T follicular helper cell (primary cell): Measurements from ENCODE around the gene TMEM184A.

Experiments
- DNase-seq: peaks from one replicate; pipeline ENCODE4 v3.0.0-alpha.2; 2020; ENCODE audit warnings: low read depth

The TMEM184A gene

GRCh38 chr7:1567896-1568510 lies 12.0 kb upstream of the TMEM184A start:
- no peak for DNase-seq

DNA sequence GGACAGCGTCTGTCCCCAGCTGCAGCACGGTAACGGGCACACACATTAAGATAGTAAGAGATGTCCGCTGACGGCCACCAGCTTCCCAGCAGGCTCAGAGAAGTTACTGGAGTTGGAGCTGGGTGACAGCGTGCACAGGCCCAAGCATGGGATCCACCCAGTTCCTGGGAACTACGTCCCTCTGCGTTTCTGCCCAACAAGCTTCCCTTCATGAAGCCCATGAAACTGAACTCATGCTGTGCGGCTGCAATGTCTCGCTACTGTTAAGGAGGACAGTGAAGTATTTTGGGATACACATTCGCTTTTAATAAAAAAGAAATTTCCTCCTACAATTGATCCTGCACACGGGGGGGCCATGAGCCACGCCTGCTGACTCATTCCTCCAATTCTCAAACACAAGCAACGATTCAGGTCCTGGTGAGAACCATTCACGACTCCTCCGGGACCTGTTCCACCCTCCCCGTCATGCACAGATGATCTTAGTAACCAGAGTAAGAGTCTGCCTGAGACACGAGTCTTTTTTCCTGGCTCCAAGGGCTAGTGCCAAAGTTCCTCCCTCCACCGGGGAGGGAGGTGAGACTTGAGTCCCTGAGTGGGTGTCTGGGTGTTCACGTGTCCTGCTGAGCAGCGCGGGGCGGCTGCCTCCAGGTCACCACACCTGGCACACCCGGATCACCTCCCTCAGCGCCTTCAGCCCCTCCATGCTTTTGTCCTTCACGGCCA lies 11.2 kb upstream of the TMEM184A start:
- no peak for DNase-seq

DNA sequence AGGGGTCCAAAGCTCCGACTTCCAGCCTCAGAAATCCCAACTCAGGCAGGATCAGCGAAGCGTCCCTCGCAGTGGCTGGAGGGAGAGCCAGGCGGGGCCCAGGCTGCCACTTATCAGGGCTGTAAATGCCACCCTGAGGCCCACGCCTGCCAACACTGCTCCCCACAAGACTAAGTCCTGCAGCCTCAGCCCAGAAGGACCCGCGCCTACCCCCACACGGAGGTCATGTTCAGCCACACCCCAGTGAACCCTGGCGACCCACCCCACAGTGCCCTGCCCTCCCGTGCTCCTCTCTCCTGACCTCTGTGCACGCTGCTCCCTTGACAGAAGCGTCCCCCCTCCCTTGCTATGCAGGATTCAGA lies 10.7 kb upstream of the TMEM184A start:
- no peak for DNase-seq

DNA sequence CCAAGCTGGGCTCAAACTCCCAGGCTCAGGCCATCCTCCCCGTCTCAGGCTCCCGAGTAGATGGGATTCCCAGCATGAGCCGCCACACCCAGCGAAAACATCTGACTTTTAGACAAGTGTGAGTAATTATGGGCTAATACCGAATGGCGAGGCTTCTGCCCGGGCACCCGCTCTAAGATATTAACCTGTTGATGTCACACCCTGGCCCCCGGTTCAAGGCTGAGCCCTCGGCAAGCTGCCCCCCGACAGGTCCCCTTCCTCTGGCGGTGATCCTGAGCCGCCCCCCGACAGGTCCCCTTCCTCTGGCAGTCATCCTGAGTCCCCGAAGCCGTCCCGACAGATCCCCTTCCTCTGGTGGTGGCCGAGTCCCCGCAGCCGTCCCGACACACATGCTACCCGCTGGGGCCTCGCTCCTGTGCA lies 8.6 kb upstream of the TMEM184A start:
- no peak for DNase-seq

GRCh38 chr7:1563981-1564602 lies 8.1 kb upstream of the TMEM184A start:
- DNase-seq = no peak

- DNase-seq = no peak
Observed at GRCh38 chr7:1562597-1563051, 6.6 kb upstream of the TMEM184A start.

DNA sequence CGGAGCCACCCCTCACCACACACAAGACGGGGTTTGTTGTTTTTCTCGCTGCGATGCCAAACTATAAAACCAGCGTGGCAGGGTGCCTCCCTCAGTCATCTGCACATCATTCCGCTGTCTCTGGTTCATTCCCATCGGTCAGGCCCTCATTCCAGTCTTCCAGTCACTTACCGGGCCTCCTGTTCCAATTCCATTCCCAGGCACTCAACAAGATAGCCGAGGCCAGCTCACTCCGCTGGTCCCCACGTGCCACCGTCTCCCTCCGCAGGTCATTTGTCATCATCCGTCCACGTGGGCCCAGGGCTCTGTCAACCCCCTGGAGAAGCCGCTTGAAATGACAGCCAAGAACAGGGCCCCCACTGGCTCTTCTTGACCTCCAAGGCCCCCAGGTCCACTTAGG lies 6.1 kb upstream of the TMEM184A start:
- DNase-seq = no peak

DNA sequence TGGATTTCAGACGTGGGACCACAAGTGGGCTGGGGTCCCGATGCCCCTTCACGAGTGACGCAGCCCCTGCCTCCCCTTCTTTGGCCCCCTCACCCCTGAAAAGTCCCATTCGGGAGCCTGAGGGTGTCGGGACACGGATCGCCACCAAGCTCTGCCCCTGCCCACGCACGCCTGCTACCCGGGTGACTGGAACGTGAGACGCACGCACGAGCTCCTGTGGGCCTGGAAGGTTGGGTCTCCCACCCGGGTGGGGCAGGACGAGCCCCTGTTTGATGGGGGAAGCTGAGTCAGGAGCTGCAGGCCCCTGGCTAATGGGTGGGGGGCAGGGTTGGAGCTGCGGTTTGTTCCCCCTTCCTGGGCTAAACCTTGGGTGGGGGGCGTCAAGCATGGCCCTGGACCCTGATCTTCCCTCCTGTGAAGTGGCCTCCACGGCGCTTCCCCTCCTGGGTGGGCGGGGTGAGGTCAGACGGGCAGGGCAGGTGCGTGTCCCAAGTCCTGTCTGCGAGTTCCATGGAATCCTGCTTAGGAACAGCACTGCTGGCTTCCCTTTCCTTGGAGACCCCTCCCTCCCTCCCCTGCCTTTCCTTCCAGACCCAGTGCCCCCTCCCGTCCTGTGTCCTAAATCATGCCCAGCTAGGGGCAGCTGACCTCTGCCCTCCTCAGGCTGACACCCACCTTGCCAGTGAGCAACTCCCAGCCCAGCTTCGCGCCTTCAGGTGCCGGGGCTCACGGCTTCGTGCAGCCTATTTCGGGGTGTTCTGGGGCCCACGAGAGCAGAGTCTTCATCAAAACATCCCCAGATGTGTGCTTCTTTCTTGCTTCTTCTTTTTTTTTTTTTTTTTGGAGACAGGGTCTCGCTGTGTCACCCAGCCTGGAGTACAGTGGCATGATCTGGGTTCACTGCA lies 5.3 kb upstream of the TMEM184A start:
- DNase-seq = no peak

GRCh38 chr7:1560620-1561031 lies 4.6 kb upstream of the TMEM184A start:
- DNase-seq = no peak

DNA sequence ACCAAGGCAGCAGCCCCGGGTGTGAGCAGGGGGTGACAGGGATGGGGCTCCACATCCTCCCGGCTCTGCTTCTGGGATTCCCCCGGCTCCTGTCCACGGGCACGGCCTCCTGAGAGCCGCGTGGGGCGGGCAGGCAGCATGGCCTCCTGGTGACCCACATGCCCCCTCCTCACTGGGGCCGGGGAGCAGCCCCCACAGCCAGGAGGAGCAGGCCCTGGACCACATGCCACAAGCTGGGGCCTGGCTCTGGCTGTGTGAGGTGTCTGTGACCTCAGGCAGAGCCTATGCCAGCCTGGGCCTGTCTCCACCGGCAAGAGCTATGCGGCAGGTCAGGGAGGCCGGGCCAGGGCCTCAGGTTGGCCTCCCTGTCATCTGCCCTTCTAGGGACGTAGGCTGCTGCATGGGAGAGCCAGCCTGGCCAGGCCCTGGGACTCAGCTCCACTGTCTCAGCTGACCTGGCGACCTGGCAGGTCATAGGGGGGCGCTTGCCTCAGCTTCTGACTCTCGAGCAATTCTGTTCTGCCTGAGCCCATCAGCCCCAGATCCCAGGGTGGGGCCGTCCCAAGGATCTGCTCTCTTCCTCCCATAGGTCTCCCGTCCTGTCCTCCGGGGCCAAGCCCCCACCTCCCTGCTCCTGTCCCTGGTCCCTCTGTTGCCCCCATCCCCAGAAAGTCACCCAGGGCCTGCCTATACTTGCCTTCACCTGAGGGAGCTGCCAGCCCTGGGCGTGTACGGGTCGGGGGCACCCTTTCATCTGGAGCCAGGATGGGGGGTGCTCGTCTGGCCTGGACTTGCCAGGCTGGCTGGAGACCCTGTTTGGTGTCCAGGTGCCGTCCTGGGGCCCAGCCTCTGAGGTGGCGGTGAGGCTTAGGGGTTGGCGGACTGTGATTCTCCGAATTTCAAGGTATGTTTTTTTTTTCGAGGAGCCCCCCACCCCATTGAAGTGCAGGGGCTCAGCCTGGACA lies 3.9 kb upstream of the TMEM184A start:
- no peak for DNase-seq

- no peak for DNase-seq
Observed at GRCh38 chr7:1558841-1559625, 3.0 kb upstream of the TMEM184A start.

DNA sequence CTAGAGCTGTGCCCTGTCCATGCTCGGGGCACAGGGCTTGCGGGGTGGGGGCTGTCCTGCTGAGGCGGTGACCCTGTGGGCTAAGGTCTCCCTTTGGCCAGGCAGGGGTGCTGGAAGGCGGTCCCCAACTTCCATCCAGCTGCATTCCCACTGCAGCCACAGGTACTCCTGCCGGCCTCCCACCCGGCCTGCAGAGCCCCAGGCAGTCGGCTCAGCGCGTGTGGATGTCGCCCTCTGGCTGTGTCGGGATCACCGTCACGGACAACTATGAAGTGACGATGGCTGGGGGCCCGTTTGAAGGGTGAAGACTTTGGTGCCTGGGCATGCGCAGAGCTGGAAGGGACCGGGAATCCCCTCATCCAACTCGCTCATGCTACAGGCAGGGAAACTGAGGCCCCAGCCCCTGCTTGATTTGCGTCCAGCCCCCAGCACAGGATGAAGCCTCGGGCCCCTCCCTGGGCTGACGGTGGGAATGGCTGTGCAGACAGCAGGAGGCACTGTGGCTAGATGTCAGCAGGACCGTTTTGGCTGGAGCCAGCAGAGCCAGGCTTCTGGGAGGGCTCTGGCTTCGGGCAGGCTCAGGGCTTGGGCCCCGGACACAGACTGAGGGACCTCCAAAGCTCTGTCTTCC lies 2.3 kb upstream of the TMEM184A start:
- no peak for DNase-seq

DNA sequence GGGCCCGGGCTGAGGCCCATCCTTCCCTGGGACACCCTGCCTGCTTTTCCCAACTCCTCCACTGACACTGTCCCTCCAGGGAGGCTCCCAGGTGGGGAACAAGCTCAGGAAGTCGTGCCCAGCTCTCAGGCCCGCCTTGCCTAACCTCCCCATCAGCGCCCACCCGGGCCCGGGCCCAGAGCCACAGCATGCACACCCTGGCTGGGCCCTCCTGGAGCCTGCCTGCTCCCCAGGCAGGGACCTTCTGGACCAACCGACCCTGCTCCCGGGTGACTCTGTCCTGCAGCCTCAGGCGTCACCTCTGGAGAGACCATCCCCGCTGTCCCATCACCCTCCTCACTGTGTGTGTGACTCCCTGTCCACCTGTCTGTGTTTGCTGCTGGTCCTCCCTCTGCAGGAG lies 1.8 kb upstream of the TMEM184A start:
- DNase-seq = no peak

GRCh38 chr7:1557006-1557405 lies 1.0 kb upstream of the TMEM184A start:
- DNase-seq = no peak

DNA sequence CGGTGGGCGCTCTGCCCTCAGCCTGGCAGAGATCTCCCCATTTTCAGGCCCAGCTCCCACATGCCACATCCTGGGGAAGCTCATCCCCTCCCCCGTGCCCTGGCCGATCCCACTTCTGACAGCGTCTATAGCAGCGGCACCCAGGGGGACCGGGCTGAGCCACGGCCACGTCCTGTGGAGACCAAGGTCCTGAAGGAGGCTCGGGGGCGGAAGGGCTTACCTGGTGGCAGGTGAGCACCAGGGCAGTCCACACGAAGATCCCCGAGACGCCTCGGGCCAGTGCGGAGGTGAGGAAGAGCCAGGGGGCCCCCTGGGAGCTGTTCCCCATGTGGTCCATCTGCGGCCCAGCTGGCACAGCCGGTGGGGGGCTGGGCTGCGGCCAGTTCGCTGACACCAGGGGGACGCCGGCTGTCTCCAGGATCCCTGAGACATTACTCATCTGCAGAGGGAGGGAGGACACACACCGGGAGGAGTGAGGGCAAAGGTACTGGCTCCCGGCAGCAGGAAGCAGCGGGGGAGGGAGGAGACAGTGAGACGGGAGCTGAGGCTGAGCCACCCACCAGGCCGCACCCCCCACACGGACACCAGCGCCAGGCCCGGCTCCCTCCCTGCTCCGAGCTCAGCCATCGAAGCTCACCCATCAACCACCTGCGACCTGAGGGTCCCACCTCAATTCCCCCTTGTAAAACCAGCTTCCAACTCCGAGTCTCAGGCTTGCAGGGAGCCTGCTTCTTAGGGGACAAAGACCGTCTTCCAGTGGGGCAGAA lies 776 bp downstream of the TMEM184A start:
- no peak for DNase-seq

- DNase-seq = no peak
Observed at GRCh38 chr7:1554333-1555045, 1.5 kb downstream of the TMEM184A start.

GRCh38 chr7:1553512-1554210 lies 2.3 kb downstream of the TMEM184A start:
- DNase-seq = no peak

- no peak for DNase-seq
Observed at GRCh38 chr7:1552200-1552599, 3.8 kb downstream of the TMEM184A start.
